Peyer's patch (tissue), 4 donors: ENCODE results near the gene MORN5. TPM values are rescaled to one million over a fixed set of nuclear protein-coding genes. Genes with fewer than 3 reads are reported as not detected.

Source experiments
- DNase-seq, 3 donors: peaks; one replicate each; pipeline ENCODE4 v3.0.0-alpha.2; 2017 to 2019
- H3K27ac ChIP-seq, 4 donors: fragments of 200-600 bp; sonication (generic); one replicate each; pipeline ENCODE4 v1.5.1; 2016 to 2019
- H3K27me3 ChIP-seq, 2 donors: fragments of 200-600 bp; sonication (generic); one replicate each; pipeline ENCODE4 v1.5.1; 2019
- H3K36me3 ChIP-seq, 3 donors: fragments of 200-600 bp; sonication (generic); one replicate each; pipeline ENCODE4 v1.5.1; 2016 to 2019
- H3K4me1 ChIP-seq, 4 donors: fragments of 200-600 bp; sonication (generic); one replicate each; pipeline ENCODE4 v1.5.1; 2016 to 2019
- H3K4me3 ChIP-seq, 4 donors: fragments of 200-600 bp; sonication (generic); 1 replicate in 3 of 4; 2 replicates in 1 of 4; pipeline ENCODE4 v1.5.1; 2016 to 2019; ENCODE audit warnings: mild to moderate bottlenecking in 1 of 4
- H3K9me3 ChIP-seq, 4 donors: fragments of 200-600 bp; sonication (generic); one replicate each; pipeline ENCODE4 v1.5.1; 2016 to 2019; ENCODE audit warnings: mild to moderate bottlenecking in 1 of 4
- POLR2A ChIP-seq, 2 donors: fragments of 450-650 bp; IDR thresholded peaks; one replicate each; pipeline ENCODE4 v1.5.1; 2017; ENCODE audit warnings: antibody characterized with exemption in 2 of 2, mild to moderate bottlenecking in 2 of 2, moderate library complexity in 2 of 2
- total RNA-seq, 4 donors: library from RNA; depleted of rRNA; stranded (reverse); fragments of >200 nt; gene quantifications; one replicate each; pipeline ENCODE4 v1.1.0, GENCODE V29; 2016
- TF ChIP-seq, protein P1 (sequence below), 6 experiments: fragments of 450-650 bp in 4 of 6; fragments of 200-600 bp in 2 of 6; sonication (generic) in 1 of 6; IDR thresholded peaks; one replicate each; pipeline ENCODE4 v1.5.1; 2017 to 2019; ENCODE audit warnings: antibody characterized with exemption in 6 of 6, mild to moderate bottlenecking in 3 of 6, moderate library complexity in 1 of 6

Gene MORN5
- total RNA-seq, 4 donors from 2014 or later, result not detected

DNA sequence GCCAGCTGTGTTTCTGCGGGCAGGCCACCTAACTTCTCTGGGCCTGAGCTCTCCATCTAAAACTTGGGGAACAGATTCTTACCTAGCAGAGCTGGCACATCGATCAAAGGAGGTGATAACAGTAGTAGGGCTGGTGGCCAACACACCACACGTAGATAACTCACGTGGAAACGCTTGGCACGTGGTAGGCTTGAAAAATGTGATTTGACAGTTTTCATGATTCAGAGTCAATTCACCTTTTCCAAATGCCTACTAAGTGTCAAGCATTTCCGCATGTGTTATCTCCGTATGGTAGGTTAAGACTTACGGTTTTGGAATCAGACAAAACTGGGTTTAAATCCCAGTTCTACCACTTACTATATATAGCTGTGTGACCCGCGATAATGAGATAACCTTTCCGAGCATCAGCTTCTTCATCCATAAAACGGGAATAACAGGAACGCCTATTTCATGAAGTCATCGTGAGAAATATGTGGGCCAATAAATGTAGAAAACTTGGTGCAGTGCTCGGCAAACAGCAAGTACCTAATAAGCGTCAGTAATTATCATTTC is 25.6 kb upstream of the MORN5 start:
- Histone ChIP-seq H3K4me3 (no peak overlapping the region), H3K27me3 (no peaks in the 10 kb centered on the region)
- no peak for TF ChIP-seq POLR2A (IDR thresholded peaks at IDR 0.05)
- TF ChIP-seq, protein P1, sequence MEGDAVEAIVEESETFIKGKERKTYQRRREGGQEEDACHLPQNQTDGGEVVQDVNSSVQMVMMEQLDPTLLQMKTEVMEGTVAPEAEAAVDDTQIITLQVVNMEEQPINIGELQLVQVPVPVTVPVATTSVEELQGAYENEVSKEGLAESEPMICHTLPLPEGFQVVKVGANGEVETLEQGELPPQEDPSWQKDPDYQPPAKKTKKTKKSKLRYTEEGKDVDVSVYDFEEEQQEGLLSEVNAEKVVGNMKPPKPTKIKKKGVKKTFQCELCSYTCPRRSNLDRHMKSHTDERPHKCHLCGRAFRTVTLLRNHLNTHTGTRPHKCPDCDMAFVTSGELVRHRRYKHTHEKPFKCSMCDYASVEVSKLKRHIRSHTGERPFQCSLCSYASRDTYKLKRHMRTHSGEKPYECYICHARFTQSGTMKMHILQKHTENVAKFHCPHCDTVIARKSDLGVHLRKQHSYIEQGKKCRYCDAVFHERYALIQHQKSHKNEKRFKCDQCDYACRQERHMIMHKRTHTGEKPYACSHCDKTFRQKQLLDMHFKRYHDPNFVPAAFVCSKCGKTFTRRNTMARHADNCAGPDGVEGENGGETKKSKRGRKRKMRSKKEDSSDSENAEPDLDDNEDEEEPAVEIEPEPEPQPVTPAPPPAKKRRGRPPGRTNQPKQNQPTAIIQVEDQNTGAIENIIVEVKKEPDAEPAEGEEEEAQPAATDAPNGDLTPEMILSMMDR (IDR thresholded peaks at IDR 0.05), result no peak

DNA sequence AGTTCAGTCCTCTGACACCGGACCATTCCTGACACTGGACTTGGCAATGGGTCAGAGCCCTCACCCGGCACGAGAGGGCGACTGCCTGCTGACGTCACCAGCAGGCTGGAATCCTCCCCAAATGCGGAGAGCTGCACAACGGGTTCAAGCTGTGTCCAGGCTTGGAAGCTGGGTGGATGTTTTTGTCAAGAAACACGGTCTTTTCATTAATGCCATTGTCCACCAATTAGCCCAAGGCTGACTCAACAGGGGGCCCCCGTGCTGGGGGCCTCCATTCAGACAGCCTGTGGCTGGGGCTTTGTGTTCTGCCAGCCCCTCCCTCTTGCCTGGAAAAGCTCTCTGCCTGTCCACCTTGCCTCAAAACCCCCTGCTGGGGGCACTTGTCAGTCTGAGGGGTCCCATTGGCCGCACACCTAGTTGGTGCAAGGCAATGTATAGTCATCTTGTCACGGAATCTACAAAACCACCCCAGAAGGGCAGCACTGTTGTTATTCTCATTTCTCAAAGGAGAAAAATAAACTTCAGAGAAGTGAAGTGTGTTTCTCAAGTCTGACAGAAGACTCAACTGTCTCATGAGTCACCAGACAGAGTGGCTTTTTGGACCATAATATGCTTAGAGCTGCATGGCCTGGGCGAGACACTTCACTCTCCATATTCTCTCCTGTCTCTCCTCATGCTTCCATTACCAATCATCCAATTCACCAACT is 24.7 kb upstream of the MORN5 start:
- no peak overlapping the region for H3K4me3 ChIP-seq
- no peak for TF ChIP-seq POLR2A (IDR thresholded peaks at IDR 0.05)
- TF ChIP-seq, protein P1 (IDR thresholded peaks at IDR 0.05), result no peak
- H3K27ac ChIP-seq, result no peak overlapping the region

More for the DNA sequence above, 25.6 kb upstream of the MORN5 start:
- no peak overlapping the region for H3K27ac ChIP-seq
- no peaks in the 10 kb centered on the region for H3K9me3 ChIP-seq
- no peaks in the 10 kb centered on the region for H3K4me1 ChIP-seq
- no peak for DNase-seq
- no peaks in the 10 kb centered on the region for H3K36me3 ChIP-seq

DNA sequence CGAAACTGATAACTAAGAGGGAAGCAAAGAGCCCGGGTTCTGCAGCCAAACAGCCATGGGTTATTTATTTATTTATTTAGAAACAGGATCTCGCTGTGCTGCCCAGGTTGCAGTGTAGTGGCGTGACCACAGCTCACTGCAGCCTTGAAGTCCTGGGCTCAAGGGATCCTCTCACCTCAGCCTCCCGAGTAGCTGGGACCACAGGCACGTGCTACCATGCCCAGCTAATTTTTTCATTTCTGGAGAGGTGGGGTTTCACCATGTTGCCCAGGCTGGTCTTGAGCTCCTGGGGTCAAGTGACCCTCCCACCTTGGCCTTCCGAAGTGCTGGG is 24.2 kb upstream of the MORN5 start:
- no peak for DNase-seq
- no peaks in the 10 kb centered on the region for H3K27me3 ChIP-seq
- TF ChIP-seq, protein P1 (IDR thresholded peaks at IDR 0.05), result no peak
- TF ChIP-seq POLR2A (IDR thresholded peaks at IDR 0.05), result no peak
- H3K4me1 ChIP-seq, result no peaks in the 10 kb centered on the region
- no peaks in the 10 kb centered on the region for H3K9me3 ChIP-seq
- H3K36me3 ChIP-seq, result no peaks in the 10 kb centered on the region
- no peak overlapping the region for H3K4me3 ChIP-seq
- H3K27ac ChIP-seq, result no peak overlapping the region

More for the DNA sequence above, 24.7 kb upstream of the MORN5 start:
- Histone ChIP-seq H3K9me3 (no peaks in the 10 kb centered on the region), H3K4me1 (no peaks in the 10 kb centered on the region), H3K36me3 (no peaks in the 10 kb centered on the region), H3K27me3 (no peaks in the 10 kb centered on the region)
- no peak for DNase-seq

- no peaks in the 10 kb centered on the region for H3K4me1 ChIP-seq
- H3K36me3 ChIP-seq, result peaks cover 0 to 11% (median 0%) of the 10 kb centered on the region in 3 donors
- TF ChIP-seq, protein P1 (IDR thresholded peaks at IDR 0.05), result no peak
- no peak for TF ChIP-seq POLR2A (IDR thresholded peaks at IDR 0.05)
- H3K27me3 ChIP-seq, result no peaks in the 10 kb centered on the region
- H3K4me3 ChIP-seq, result no peak overlapping the region
- no peaks in the 10 kb centered on the region for H3K9me3 ChIP-seq
- no peak overlapping the region for H3K27ac ChIP-seq
- DNase-seq, result no peak
These were observed 21.0 kb upstream of the MORN5 start for GRCh38 chr9:122138560-122139268.

DNA sequence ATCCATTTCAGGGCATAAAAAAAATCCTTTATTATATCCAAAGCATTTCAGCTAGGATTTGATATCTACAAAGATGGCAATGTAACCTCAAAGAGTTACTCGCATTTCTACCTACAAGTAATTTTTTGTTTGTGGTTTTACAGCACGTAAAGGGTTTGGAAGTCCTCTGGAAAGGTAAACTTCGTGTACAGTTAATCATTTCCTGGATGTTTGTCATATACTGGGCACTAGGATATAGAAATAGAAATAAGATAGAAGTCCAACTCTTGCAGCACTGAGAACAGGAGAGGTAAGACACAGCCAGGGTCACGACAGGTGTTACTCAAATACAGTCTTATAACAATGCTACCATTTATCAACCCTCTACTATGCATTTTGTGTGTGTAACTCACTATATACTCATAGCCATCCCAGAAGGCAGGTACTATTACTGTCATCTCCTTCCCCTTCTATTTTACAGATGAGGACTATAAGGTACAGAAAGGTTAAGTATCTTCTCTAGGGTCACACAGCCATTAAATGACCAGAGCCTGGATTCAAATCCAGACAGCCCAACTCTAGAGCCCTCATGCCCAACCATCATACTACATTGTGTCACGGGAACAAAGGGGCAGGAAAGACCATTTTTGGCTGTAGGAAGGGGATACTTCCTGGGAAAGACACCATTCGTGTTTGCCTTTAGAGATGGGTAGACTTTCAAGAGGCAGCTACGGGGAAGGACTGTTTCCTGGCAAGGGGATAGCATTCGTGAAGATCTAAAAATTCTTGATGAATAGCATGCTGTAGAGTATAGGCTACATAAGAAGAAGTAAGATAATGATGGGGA is 19.1 kb upstream of the MORN5 start:
- Histone ChIP-seq H3K9me3 (no peaks in the 10 kb centered on the region), H3K4me3 (no peak overlapping the region), H3K4me1 (no peaks in the 10 kb centered on the region), H3K27me3 (no peaks in the 10 kb centered on the region), H3K27ac (no peak overlapping the region), H3K36me3 (peaks cover 0 to 29% (median 0%) of the 10 kb centered on the region in 3 donors)
- no peak for TF ChIP-seq POLR2A (IDR thresholded peaks at IDR 0.05)
- TF ChIP-seq, protein P1 (IDR thresholded peaks at IDR 0.05), result no peak
- no peak for DNase-seq
